Measurements from ENCODE around the gene CAMTA1. TPM values are rescaled to one million over a fixed set of nuclear protein-coding genes. Genes with fewer than 3 reads are reported as not detected.

The CAMTA1 gene
- total RNA-seq, 1 experiment from 2014 or later = 50.3 TPM

- BruUV-seq (replicated peaks) = no TSS peak
- CTCF ChIA-PET = no interaction called here
- H3K4me3 Mint-ChIP-seq (ENCODE audit: low read depth, unreplicated experiment) = no peak overlapping the region
- H3K36me3 Mint-ChIP-seq (ENCODE audit: insufficient read depth, unreplicated experiment) = no peaks in the 10 kb centered on the region
- H3K27ac Mint-ChIP-seq (ENCODE audit: unreplicated experiment) = no peak overlapping the region
- no peaks in the 10 kb centered on the region for H3K9me3 Mint-ChIP-seq (ENCODE audit: low read depth, unreplicated experiment)
- intact Hi-C loops (cut with micrococcal nuclease; ENCODE audit: unreplicated experiment) = no loop called here
- H3K27me3 Mint-ChIP-seq (ENCODE audit: unreplicated experiment) = peaks cover 8% of the 10 kb centered on the region
- TF ChIP-seq CTCF (IDR thresholded peaks at IDR 0.05; ENCODE audit: unreplicated experiment) = no peak
- no peaks in the 10 kb centered on the region for H3K4me1 Mint-ChIP-seq (ENCODE audit: low read depth, unreplicated experiment)
- DNase-seq = no peak
Observed at GRCh38 chr1:7437608-7438395, 652.5 kb downstream of the CAMTA1 start.

GRCh38 chr1:7438396-7438785, 653.1 kb downstream of the CAMTA1 start:
- no peaks in the 10 kb centered on the region for H3K9me3 Mint-ChIP-seq (ENCODE audit: low read depth, unreplicated experiment)
- H3K4me3 Mint-ChIP-seq (ENCODE audit: low read depth, unreplicated experiment) = no peak overlapping the region
- H3K27me3 Mint-ChIP-seq (ENCODE audit: unreplicated experiment) = peaks cover 8% of the 10 kb centered on the region
- BruUV-seq (replicated peaks) = no TSS peak
- intact Hi-C loops (cut with micrococcal nuclease; ENCODE audit: unreplicated experiment) = no loop called here
- CTCF ChIA-PET = no interaction called here
- DNase-seq = no peak
- no peaks in the 10 kb centered on the region for H3K4me1 Mint-ChIP-seq (ENCODE audit: low read depth, unreplicated experiment)
- no peak for TF ChIP-seq CTCF (IDR thresholded peaks at IDR 0.05; ENCODE audit: unreplicated experiment)
- H3K27ac Mint-ChIP-seq (ENCODE audit: unreplicated experiment) = no peak overlapping the region
- H3K36me3 Mint-ChIP-seq (ENCODE audit: insufficient read depth, unreplicated experiment) = no peaks in the 10 kb centered on the region

GRCh38 chr1:7438921-7439655, 653.8 kb downstream of the CAMTA1 start:
- no peak overlapping the region for H3K27ac Mint-ChIP-seq (ENCODE audit: unreplicated experiment)
- no peak for DNase-seq
- no peaks in the 10 kb centered on the region for H3K4me1 Mint-ChIP-seq (ENCODE audit: low read depth, unreplicated experiment)
- CTCF ChIA-PET = no interaction called here
- no peak for TF ChIP-seq CTCF (IDR thresholded peaks at IDR 0.05; ENCODE audit: unreplicated experiment)
- no TSS peak for BruUV-seq (replicated peaks)
- no peaks in the 10 kb centered on the region for H3K36me3 Mint-ChIP-seq (ENCODE audit: insufficient read depth, unreplicated experiment)
- no peak overlapping the region for H3K4me3 Mint-ChIP-seq (ENCODE audit: low read depth, unreplicated experiment)
- no peaks in the 10 kb centered on the region for H3K9me3 Mint-ChIP-seq (ENCODE audit: low read depth, unreplicated experiment)
- H3K27me3 Mint-ChIP-seq (ENCODE audit: unreplicated experiment) = peaks cover 8% of the 10 kb centered on the region
- intact Hi-C loops (cut with micrococcal nuclease; ENCODE audit: unreplicated experiment) = no loop called here

GRCh38 chr1:7440154-7440553, 654.9 kb downstream of the CAMTA1 start:
- H3K36me3 Mint-ChIP-seq (ENCODE audit: insufficient read depth, unreplicated experiment) = no peaks in the 10 kb centered on the region
- no TSS peak for BruUV-seq (replicated peaks)
- H3K4me1 Mint-ChIP-seq (ENCODE audit: low read depth, unreplicated experiment) = no peaks in the 10 kb centered on the region
- TF ChIP-seq CTCF (IDR thresholded peaks at IDR 0.05; ENCODE audit: unreplicated experiment) = no peak
- intact Hi-C loops (cut with micrococcal nuclease; ENCODE audit: unreplicated experiment) = no loop called here
- H3K4me3 Mint-ChIP-seq (ENCODE audit: low read depth, unreplicated experiment) = no peak overlapping the region
- no peak for DNase-seq
- no peaks in the 10 kb centered on the region for H3K9me3 Mint-ChIP-seq (ENCODE audit: low read depth, unreplicated experiment)
- H3K27ac Mint-ChIP-seq (ENCODE audit: unreplicated experiment) = no peak overlapping the region
- peaks cover 8% of the 10 kb centered on the region for H3K27me3 Mint-ChIP-seq (ENCODE audit: unreplicated experiment)
- CTCF ChIA-PET = no interaction called here
